Esophagus squamous epithelium (tissue), 5 donors: ENCODE measurements around the gene GNPTG. TPM values are rescaled to one million over a fixed set of nuclear protein-coding genes. Genes with fewer than 3 reads are reported as not detected.

Experiments
- DNase-seq: peaks from one replicate; lab custom pipeline; 2025; lab: John Stamatoyannopoulos, UW
- H3K27ac ChIP-seq, 4 donors: fragments of 200-600 bp; sonication (generic); one replicate each; pipeline ENCODE4 v1.5.1; 2016 to 2019; ENCODE audit warnings: mild to moderate bottlenecking in 1 of 4
- H3K27me3 ChIP-seq, 4 donors: fragments of 200-600 bp; sonication (generic); 1 replicate in 3 of 4; 2 replicates in 1 of 4; pipeline versions ENCODE4 v1.5.1 to v1.6.0; 2017 to 2021; ENCODE audit warnings: antibody characterized with exemption in 1 of 4
- H3K36me3 ChIP-seq, 3 donors: fragments of 200-600 bp; sonication (generic); one replicate each; pipeline ENCODE4 v1.5.1; 2016 to 2019
- H3K4me1 ChIP-seq, 3 donors: fragments of 200-600 bp; sonication (generic); one replicate each; pipeline ENCODE4 v1.5.1; 2017 to 2019
- H3K4me3 ChIP-seq, 4 donors: fragments of 200-600 bp; sonication (generic); 1 replicate in 3 of 4; 2 replicates in 1 of 4; pipeline ENCODE4 v1.5.1; 2016 to 2019; ENCODE audit warnings: mild to moderate bottlenecking in 2 of 4, moderate library complexity in 1 of 4
- H3K9me3 ChIP-seq, 3 donors: fragments of 200-600 bp; sonication (generic); one replicate each; pipeline ENCODE4 v1.5.1; 2016 to 2019
- POLR2A ChIP-seq, 4 donors: fragments of 450-650 bp; IDR thresholded peaks; one replicate each; pipeline ENCODE4 v1.6.1; 2017; ENCODE audit warnings: antibody characterized with exemption in 4 of 4, mild to moderate bottlenecking in 4 of 4, moderate library complexity in 3 of 4
- WGBS, 2 donors: methylation state at CpG; one replicate each; pipeline ENCODE4 v1.1.5; 2018; 5-methylcytosine and 5-hydroxymethylcytosine counted together
- intact Hi-C: fragments of 100-400 bp; cut with DNase I; formaldehyde crosslinking; loops from one replicate; pipeline ENCODE4 v1.15.0; 2022
- total RNA-seq, 4 donors: library from RNA; depleted of rRNA; stranded (reverse); fragments of >200 nt; gene quantifications; one replicate each; pipeline ENCODE4 v1.1.0, GENCODE V29; 2016
- TF ChIP-seq, protein P1 (sequence below), 6 experiments: fragments of 450-650 bp in 4 of 6; fragments of 200-600 bp in 2 of 6; sonication (generic) in 2 of 6; IDR thresholded peaks; one replicate each; pipeline ENCODE4 v1.5.1; 2016 to 2019; ENCODE audit warnings: antibody characterized with exemption in 6 of 6, mild to moderate bottlenecking in 4 of 6, moderate library complexity in 4 of 6
- donor health status: DM: yes; HTN: yes; CAD: no.

GNPTG gene
- total RNA-seq, 4 donors from 2014 or later, result 21.6 to 46.9 (median 37.8) TPM

DNA sequence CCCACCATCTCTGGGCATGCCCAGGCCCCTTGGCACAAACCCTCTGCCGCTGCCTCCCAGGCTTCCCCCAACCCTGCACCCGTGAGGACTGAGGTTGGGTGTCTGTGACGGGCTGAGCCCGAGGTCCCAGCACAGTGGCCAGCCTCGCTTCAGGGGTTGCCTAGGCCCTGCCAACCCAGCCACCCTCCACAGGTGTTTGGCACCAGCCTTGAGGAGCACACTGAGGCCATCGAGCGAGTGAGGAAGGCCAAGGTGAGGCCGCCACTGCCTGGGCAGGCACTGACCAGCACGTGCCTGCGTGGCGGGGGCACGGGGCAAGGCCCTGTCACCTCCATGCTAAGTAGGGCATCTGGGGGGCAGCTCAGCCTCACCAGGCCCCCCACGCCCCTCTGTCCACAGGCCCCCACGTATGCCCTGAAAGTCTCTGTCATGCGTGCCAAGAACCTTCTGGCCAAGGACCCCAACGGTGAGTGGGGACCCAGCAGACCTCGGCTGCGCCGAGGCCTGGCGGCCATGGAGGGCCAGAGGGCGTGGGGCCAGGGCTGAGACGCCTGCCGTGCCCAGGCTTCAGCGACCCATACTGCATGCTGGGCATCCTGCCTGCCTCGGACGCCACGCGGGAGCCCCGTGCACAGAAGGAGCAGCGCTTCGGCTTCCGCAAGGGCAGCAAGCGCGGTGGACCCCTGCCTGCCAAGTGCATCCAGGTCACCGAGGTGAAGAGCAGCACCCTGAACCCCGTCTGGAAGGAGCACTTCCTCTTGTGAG, 10.8 kb upstream of the GNPTG start:
- H3K27ac ChIP-seq, result no peak overlapping the region
- DNase-seq, result no peak
- WGBS, 2 donors, result 92 to 100% methylated on average over 1 to 5 of the region's 36 CpGs
- H3K9me3 ChIP-seq, result no peaks in the 10 kb centered on the region
- H3K27me3 ChIP-seq, result peaks cover 0 to 47% (median 0%) of the 10 kb centered on the region in 4 donors
- TF ChIP-seq, protein P1, sequence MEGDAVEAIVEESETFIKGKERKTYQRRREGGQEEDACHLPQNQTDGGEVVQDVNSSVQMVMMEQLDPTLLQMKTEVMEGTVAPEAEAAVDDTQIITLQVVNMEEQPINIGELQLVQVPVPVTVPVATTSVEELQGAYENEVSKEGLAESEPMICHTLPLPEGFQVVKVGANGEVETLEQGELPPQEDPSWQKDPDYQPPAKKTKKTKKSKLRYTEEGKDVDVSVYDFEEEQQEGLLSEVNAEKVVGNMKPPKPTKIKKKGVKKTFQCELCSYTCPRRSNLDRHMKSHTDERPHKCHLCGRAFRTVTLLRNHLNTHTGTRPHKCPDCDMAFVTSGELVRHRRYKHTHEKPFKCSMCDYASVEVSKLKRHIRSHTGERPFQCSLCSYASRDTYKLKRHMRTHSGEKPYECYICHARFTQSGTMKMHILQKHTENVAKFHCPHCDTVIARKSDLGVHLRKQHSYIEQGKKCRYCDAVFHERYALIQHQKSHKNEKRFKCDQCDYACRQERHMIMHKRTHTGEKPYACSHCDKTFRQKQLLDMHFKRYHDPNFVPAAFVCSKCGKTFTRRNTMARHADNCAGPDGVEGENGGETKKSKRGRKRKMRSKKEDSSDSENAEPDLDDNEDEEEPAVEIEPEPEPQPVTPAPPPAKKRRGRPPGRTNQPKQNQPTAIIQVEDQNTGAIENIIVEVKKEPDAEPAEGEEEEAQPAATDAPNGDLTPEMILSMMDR (IDR thresholded peaks at IDR 0.05), result no peak
- TF ChIP-seq POLR2A (IDR thresholded peaks at IDR 0.05), result no peak
- H3K4me1 ChIP-seq, result peaks cover 14 to 26% (median 18%) of the 10 kb centered on the region in 3 donors
- no peak overlapping the region for H3K4me3 ChIP-seq
- H3K36me3 ChIP-seq, result no peaks in the 10 kb centered on the region
- intact Hi-C loops, result no loop called here

DNA sequence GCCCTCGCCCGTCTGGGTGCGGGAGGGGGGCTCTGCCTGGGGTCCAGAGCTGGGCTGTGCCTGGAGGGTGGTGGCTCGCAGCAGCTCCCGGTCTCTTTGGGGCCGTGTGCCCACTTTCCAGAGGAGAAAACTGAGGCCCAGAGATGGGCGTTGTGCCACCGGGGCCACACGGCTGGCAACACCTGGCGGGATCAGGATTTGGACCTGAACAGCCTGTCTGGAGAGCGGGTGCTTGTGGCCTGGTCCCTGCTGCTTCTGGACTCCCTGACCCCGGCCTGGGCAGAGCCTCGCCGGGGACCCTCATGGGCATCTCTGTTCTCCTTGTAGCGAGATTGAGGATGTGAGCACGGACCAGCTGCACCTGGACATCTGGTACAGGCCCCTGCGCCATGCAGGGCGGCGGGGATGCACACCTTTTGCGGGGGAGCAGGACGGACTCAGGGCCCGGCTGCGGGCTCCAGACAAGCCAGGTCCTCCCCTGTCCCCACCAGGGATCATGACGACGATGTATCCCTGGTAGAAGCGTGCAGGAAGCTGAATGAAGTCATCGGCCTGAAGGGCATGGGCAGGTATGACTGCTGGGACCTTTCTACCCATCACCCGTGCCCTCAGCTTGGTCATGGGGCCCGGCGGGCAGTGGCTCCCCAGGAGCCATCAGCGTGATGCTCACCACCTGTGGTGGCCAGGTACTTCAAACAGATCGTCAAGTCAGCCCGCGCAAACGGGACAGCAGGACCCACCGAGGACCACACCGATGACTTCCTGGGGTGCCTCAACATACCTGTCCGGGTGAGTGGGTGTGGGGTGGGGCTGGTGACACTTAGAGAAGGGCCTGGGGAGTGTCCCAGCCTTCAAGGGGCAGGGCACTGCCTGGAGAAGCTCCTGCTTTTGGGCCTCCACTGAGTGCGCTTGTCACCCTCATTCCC, 10.0 kb upstream of the GNPTG start:
- intact Hi-C loops, result no loop called here
- Histone ChIP-seq H3K9me3 (no peaks in the 10 kb centered on the region), H3K36me3 (no peaks in the 10 kb centered on the region), H3K27ac (peak overlapping the region in 1 of 4 donors; percentile 58), H3K4me1 (peaks cover 14 to 32% (median 18%) of the 10 kb centered on the region in 3 donors), H3K4me3 (no peak overlapping the region), H3K27me3 (peaks cover 0 to 39% (median 0%) of the 10 kb centered on the region in 4 donors)
- TF ChIP-seq POLR2A (IDR thresholded peaks at IDR 0.05), result no peak
- WGBS, 2 donors, result 77 to 100% methylated on average over 1 to 13 of the region's 39 CpGs
- DNase-seq, result no peak

DNA sequence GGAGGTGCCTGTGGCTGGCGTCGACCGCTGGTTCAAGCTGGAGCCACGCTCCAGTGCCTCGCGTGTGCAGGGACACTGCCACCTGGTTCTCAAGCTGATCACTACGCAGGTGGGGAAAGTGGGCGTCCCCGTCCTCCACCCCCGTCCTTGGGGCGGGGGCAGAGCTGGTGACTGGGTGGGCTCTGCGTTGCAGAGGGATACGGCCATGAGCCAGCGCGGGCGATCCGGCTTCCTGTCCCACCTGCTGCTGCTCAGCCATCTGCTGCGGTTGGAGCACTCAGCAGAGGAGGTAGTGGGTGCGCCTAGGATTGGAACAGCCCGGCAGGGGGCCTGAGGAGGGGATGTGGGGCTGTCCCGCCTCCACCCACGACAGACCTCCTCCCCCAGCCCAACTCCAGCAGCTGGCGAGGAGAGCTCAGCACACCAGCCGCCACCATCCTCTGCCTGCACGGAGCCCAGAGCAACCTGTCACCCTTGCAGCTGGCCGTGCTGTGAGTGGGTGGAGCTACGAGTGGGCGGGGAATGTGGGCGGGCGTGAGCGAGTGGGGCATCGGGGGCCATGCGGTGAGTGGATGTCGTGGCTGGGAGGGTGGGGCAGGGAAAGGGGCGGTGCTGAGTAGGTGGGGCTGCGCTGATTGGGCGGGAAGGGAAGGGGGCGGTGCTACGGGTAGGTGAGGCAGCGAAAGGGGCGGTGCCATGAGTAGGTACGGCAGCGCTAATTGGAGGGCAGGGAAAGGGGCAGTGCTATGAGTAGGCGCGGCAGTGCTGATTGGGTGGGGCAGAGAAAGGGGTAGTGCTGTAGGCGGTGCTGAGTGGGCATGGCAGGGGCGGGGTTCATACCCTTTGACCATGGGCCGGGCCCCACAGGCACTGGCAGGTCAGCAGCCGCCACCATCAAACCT, 9.0 kb upstream of the GNPTG start:
- peak; percentile 79 for DNase-seq
- H3K4me1 ChIP-seq, result peaks cover 21 to 42% (median 25%) of the 10 kb centered on the region in 3 donors
- TF ChIP-seq POLR2A (IDR thresholded peaks at IDR 0.05), result no peak
- TF ChIP-seq, protein P1 (IDR thresholded peaks at IDR 0.05), result no peak
- H3K27ac ChIP-seq, result peak overlapping the region in 2 of 4 donors; percentile 57 to 58
- peaks cover 0 to 29% (median 0%) of the 10 kb centered on the region in 4 donors for H3K27me3 ChIP-seq
- WGBS, 2 donors, result 6% methylated on average over 24 to 33 of the region's 49 CpGs
- H3K9me3 ChIP-seq, result no peaks in the 10 kb centered on the region
- H3K4me3 ChIP-seq, result peak overlapping the region; percentile 10 to 49 (median 33)
- intact Hi-C loops, result no loop called here
- H3K36me3 ChIP-seq, result peaks cover 0 to 2% (median 0%) of the 10 kb centered on the region in 3 donors

DNA sequence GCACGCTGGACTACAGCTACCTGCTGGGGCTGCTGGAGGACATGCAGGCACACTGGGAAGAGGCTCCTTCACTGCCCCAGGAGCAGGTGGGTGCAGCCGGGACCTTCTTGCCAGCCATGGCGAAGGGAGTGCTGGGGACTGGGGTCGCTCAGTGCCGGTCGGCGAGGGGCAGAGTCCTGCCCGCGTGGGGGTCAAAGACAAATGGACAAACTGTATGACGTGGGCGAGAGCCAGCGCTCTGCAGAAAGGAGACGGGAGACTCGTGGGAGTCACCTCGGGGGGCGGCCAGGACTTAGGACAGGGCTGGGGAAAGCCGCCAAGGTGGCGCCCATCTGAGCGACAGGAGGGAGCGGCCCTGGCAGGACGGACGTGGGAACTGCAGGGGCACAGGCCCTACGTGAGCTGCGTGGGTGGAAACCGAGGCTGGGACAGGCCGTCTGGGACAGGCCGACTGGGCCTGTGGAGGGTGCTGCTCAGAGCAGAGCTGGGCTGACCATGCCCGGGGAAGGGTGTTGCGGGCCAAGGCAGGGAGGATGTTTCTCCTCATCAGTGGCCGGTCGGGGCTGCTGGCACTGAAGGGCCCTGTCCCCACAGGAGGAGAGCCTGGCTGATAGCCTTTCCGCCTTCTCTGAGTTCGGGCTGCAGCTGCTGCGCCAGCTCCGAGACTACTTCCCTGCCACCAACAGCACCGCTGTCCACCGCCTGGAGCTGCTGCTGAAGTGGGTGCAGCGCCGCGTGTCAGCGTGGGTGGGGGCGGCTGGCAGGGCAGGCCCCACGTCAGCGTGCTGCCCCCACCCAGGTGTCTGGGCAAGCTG, 8.1 kb upstream of the GNPTG start:
- Histone ChIP-seq H3K4me3 (peak overlapping the region; percentile 10 to 47 (median 33)), H3K9me3 (no peaks in the 10 kb centered on the region), H3K27me3 (peaks cover 0 to 20% (median 0%) of the 10 kb centered on the region in 4 donors), H3K4me1 (peaks cover 24 to 51% (median 28%) of the 10 kb centered on the region in 3 donors), H3K27ac (peak overlapping the region in 1 of 4 donors; percentile 57), H3K36me3 (peaks cover 4 to 10% (median 4%) of the 10 kb centered on the region in 3 donors)
- DNase-seq, result no peak
- WGBS, 2 donors, result 29 to 59% methylated on average over 15 to 24 of the region's 44 CpGs
- TF ChIP-seq, protein P1 (IDR thresholded peaks at IDR 0.05), result no peak
- TF ChIP-seq POLR2A (IDR thresholded peaks at IDR 0.05), result no peak
- intact Hi-C loops, result no loop called here
